H9 (cell line): ENCODE data around the gene PRDX3. TPM values are rescaled to one million over a fixed set of nuclear protein-coding genes. Genes with fewer than 3 reads are reported as not detected.

Source experiments
- DNase-seq: peaks from one replicate; pipeline ENCODE4 v3.0.0-alpha.2; 2017
- H2AFZ ChIP-seq: one replicate; pipeline ENCODE4 v1.6.1; 2013; ENCODE audit warnings: mild to moderate bottlenecking, low read length, control low read depth, moderate library complexity
- H2AK5ac ChIP-seq: 2 replicates; pipeline ENCODE4 v1.6.1; 2013; ENCODE audit warnings: low read length, control low read depth, mixed read lengths; ENCODE audit not compliant: insufficient read length
- H2BK120ac ChIP-seq: one replicate; pipeline ENCODE4 v1.6.1; 2013; ENCODE audit warnings: low read depth, mild to moderate bottlenecking, low read length, control low read depth, inconsistent platforms; ENCODE audit not compliant: poor library complexity, severe bottlenecking
- H2BK12ac ChIP-seq: 2 replicates; pipeline ENCODE4 v1.6.1; 2013; ENCODE audit warnings: low read length, control low read depth, mixed read lengths, low read depth; ENCODE audit not compliant: insufficient read length
- H2BK15ac ChIP-seq: 2 replicates; pipeline ENCODE4 v1.6.1; 2013; ENCODE audit warnings: low read depth, low read length, control low read depth
- H2BK20ac ChIP-seq: one replicate; pipeline ENCODE4 v1.6.1; 2013; ENCODE audit warnings: low read depth, mild to moderate bottlenecking, low read length, control low read depth, inconsistent platforms; ENCODE audit not compliant: poor library complexity, severe bottlenecking
- H2BK5ac ChIP-seq: 2 replicates; pipeline ENCODE4 v1.6.1; 2013; ENCODE audit warnings: low read length, control low read depth, mixed read lengths; ENCODE audit not compliant: insufficient read length
- H3K14ac ChIP-seq: 2 replicates; pipeline ENCODE4 v1.6.1; 2013; ENCODE audit warnings: low read length, control low read depth; ENCODE audit not compliant: insufficient read depth
- H3K18ac ChIP-seq: 2 replicates; pipeline ENCODE4 v1.6.1; 2013; ENCODE audit warnings: low read depth, mild to moderate bottlenecking, mixed read lengths, low read length, control low read depth; ENCODE audit not compliant: insufficient read length
- H3K23ac ChIP-seq: 2 replicates; pipeline ENCODE4 v1.6.1; 2013; ENCODE audit warnings: low read length, control low read depth, mixed read lengths, low read depth; ENCODE audit not compliant: insufficient read length
- H3K23me2 ChIP-seq: 2 replicates; pipeline ENCODE4 v1.6.1; 2013; ENCODE audit warnings: low read depth, mild to moderate bottlenecking, mixed read lengths, low read length, control low read depth; ENCODE audit not compliant: insufficient read length, poor library complexity, severe bottlenecking
- H3K27ac ChIP-seq: 2 replicates; pipeline ENCODE4 v1.5.1; 2013; ENCODE audit warnings: low read length, control low read depth, mixed read lengths, low read depth; ENCODE audit not compliant: insufficient read length
- H3K27me3 ChIP-seq: 2 replicates; pipeline ENCODE4 v1.6.1; 2013; ENCODE audit warnings: low read length, control low read depth, inconsistent platforms; ENCODE audit not compliant: insufficient read depth
- H3K4ac ChIP-seq: 2 replicates; pipeline ENCODE4 v1.6.1; 2013; ENCODE audit warnings: low read depth, mild to moderate bottlenecking, control low read depth, inconsistent platforms, low read length, moderate library complexity
- H3K4me1 ChIP-seq: 2 replicates; pipeline ENCODE4 v1.6.1; 2013; ENCODE audit warnings: low read length, control low read depth, inconsistent platforms; ENCODE audit not compliant: insufficient read depth
- H3K4me2 ChIP-seq: 2 replicates; pipeline ENCODE4 v1.6.1; 2013; ENCODE audit warnings: low read length, control low read depth, mixed read lengths; ENCODE audit not compliant: insufficient read length, insufficient read depth
- H3K56ac ChIP-seq: 2 replicates; pipeline ENCODE4 v1.6.1; 2013; ENCODE audit warnings: low read depth, mild to moderate bottlenecking, mixed read lengths, low read length, control low read depth; ENCODE audit not compliant: insufficient read length
- H3K79me1 ChIP-seq: 2 replicates; pipeline ENCODE4 v1.6.1; 2013; ENCODE audit warnings: low read depth, mild to moderate bottlenecking, moderate library complexity, low read length, control low read depth, inconsistent platforms; ENCODE audit not compliant: insufficient read depth, poor library complexity, severe bottlenecking
- H3K79me2 ChIP-seq: 2 replicates; pipeline ENCODE4 v1.6.1; 2013; ENCODE audit warnings: low read length, control low read depth, inconsistent platforms; ENCODE audit not compliant: insufficient read depth
- H3K9ac ChIP-seq: 2 replicates; pipeline ENCODE4 v1.6.1; 2013; ENCODE audit warnings: low read length, control low read depth, mixed read lengths; ENCODE audit not compliant: insufficient read length; ENCODE audit errors: extremely low read depth
- H3K9me3 ChIP-seq: one replicate; pipeline ENCODE4 v1.6.1; 2013; ENCODE audit warnings: low read depth, low read length, inconsistent platforms; ENCODE audit not compliant: control insufficient read depth
- H3T11ph ChIP-seq: one replicate; pipeline ENCODE4 v1.6.1; 2013; ENCODE audit warnings: mild to moderate bottlenecking, low read length, control low read depth, inconsistent platforms
- H4K20me1 ChIP-seq: one replicate; pipeline ENCODE4 v1.6.1; 2013; ENCODE audit not compliant: control insufficient read depth, insufficient read length, insufficient read depth
- H4K5ac ChIP-seq: 2 replicates; pipeline ENCODE4 v1.6.1; 2013; ENCODE audit warnings: low read depth, mild to moderate bottlenecking, mixed read lengths, low read length, control low read depth; ENCODE audit not compliant: insufficient read length
- H4K8ac ChIP-seq: replicated peaks from 2 replicates; pipeline ENCODE4 v1.6.1; 2013; ENCODE audit warnings: low read length, control low read depth, mixed read lengths, low read depth; ENCODE audit not compliant: insufficient read length
- H4K91ac ChIP-seq: 2 replicates; pipeline ENCODE4 v1.6.1; 2013; ENCODE audit warnings: low read depth, mild to moderate bottlenecking, moderate library complexity, mixed read lengths, low read length, control low read depth; ENCODE audit not compliant: insufficient read length
- H3K27ac Mint-ChIP-seq, 3 experiments: 2 replicates in 2 of 3; 3 replicates in 1 of 3; pipeline ENCODE4 v1.8.0; 2020 to 2021; ENCODE audit warnings: mixed read lengths in 3 of 3, mild to moderate bottlenecking in 1 of 3, moderate library complexity in 1 of 3
- H3K27me3 Mint-ChIP-seq: 2 replicates; pipeline ENCODE4 v1.8.0; 2021; ENCODE audit warnings: low read depth, mild to moderate bottlenecking, moderate library complexity, mixed read lengths
- H3K36me3 Mint-ChIP-seq, 3 experiments: 2 replicates in 2 of 3; 3 replicates in 1 of 3; pipeline ENCODE4 v1.8.0; 2020 to 2021; ENCODE audit warnings: low read depth in 3 of 3, mixed read lengths in 3 of 3; ENCODE audit not compliant: insufficient read depth in 1 of 3
- H3K4me1 Mint-ChIP-seq, 2 experiments: 2 replicates each; pipeline ENCODE4 v1.8.0; 2020; ENCODE audit warnings: mixed read lengths in 2 of 2
- H3K4me3 Mint-ChIP-seq, 2 experiments: 2 replicates in 1 of 2; 3 replicates in 1 of 2; pipeline ENCODE4 v1.8.0; 2020 to 2021; ENCODE audit warnings: mild to moderate bottlenecking in 2 of 2, mixed read lengths in 2 of 2, moderate library complexity in 1 of 2
- H3K9me3 Mint-ChIP-seq, 2 experiments: 2 replicates in 1 of 2; 3 replicates in 1 of 2; pipeline ENCODE4 v1.8.0; 2020; ENCODE audit warnings: mild to moderate bottlenecking in 2 of 2, mixed read lengths in 2 of 2, moderate library complexity in 1 of 2
- WGBS: extraction: QIAGEN DNeasy Blood & Tissue Kit; methylation state at CpG from one replicate; pipeline ENCODE4 v1.1.7; 2013; ENCODE audit warnings: missing lambda C conversion rate, low lambda C conversion rate, mixed read lengths; ENCODE audit not compliant: insufficient read length; ENCODE audit errors: extremely low coverage; 5-methylcytosine and 5-hydroxymethylcytosine counted together
- total RNA-seq: library from RNA; stranded (reverse); gene quantifications from 2 replicates; pipeline ENCODE4 v1.2.1, GENCODE V29; 2021
- TF ChIP-seq, protein P1 (sequence below): fragments of 200-600 bp; sonication (generic); conservative IDR thresholded peaks from 3 replicates; pipeline ENCODE4 v1.8.0; 2021; ENCODE audit warnings: antibody characterized with exemption, mild to moderate bottlenecking

PRDX3 gene
- total RNA-seq, 1 experiment from 2014 or later: 181 TPM

DNA sequence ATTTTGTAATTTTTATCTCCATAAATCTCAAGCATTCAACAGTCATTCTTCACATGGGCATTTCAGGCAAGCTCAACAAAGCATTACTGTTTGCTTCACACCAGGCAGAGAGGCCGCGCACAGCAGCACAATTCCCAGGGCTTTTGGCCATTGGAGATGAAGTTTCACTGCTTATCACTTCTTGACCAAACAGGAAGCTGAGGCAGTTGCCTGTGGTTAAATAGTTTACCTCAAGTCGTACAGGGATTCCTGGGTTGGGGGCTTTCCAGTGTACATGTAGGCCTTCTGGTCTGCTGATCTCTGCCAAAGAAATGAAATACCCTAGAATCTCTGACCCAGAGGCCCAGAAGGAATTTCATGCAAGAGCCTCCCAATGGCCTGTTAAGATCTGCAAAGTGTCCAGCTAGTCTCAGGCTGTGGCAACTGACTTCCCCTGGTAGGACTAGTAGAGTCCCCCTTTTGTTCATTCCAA lies 11.2 kb upstream of the PRDX3 start:
- no peak overlapping the region; a peak in 1 of 7 replicates for H3K27ac Mint-ChIP-seq
- WGBS: no CpG with 5 or more reads among the region's 3 CpGs
- H3K14ac ChIP-seq: no peak overlapping the region

More for the DNA sequence above, 11.2 kb upstream of the PRDX3 start:
- no peaks in the 10 kb centered on the region for H3K23me2 ChIP-seq
- H2BK120ac ChIP-seq: no peak overlapping the region
- H3T11ph ChIP-seq: no peak overlapping the region
- no peak overlapping the region for H4K5ac ChIP-seq
- Mint-ChIP-seq H3K4me1 (peaks cover 2 to 5% of the 10 kb centered on the region in 2 experiments; a peak in 2 of 4 replicates), H3K36me3 (no peaks in the 10 kb centered on the region), H3K9me3 (no peaks in the 10 kb centered on the region), H3K4me3 (no peak overlapping the region), H3K27me3 (peaks cover 12% of the 10 kb centered on the region)
- H2BK15ac ChIP-seq: no peak overlapping the region
- no peak for DNase-seq
- H2AK5ac ChIP-seq: no peak overlapping the region
- H2BK5ac ChIP-seq: no peak overlapping the region
- H2BK12ac ChIP-seq: no peak overlapping the region
- H3K79me2 ChIP-seq: no peaks in the 10 kb centered on the region
- no peak overlapping the region for H3K56ac ChIP-seq
- no peaks in the 10 kb centered on the region for H3K9me3 ChIP-seq
- no peak overlapping the region for H3K9ac ChIP-seq
- TF ChIP-seq, protein P1, sequence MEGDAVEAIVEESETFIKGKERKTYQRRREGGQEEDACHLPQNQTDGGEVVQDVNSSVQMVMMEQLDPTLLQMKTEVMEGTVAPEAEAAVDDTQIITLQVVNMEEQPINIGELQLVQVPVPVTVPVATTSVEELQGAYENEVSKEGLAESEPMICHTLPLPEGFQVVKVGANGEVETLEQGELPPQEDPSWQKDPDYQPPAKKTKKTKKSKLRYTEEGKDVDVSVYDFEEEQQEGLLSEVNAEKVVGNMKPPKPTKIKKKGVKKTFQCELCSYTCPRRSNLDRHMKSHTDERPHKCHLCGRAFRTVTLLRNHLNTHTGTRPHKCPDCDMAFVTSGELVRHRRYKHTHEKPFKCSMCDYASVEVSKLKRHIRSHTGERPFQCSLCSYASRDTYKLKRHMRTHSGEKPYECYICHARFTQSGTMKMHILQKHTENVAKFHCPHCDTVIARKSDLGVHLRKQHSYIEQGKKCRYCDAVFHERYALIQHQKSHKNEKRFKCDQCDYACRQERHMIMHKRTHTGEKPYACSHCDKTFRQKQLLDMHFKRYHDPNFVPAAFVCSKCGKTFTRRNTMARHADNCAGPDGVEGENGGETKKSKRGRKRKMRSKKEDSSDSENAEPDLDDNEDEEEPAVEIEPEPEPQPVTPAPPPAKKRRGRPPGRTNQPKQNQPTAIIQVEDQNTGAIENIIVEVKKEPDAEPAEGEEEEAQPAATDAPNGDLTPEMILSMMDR: no peak
- no peak overlapping the region for H3K4ac ChIP-seq
- no peak overlapping the region for H3K4me2 ChIP-seq
- H4K91ac ChIP-seq: no peak overlapping the region
- no peaks in the 10 kb centered on the region for H4K20me1 ChIP-seq
- no peak overlapping the region for H3K23ac ChIP-seq
- H2BK20ac ChIP-seq: no peak overlapping the region
- no peak overlapping the region for H4K8ac ChIP-seq
- no peak overlapping the region for H3K27ac ChIP-seq
- H3K18ac ChIP-seq: no peak overlapping the region
- H3K27me3 ChIP-seq: no peaks in the 10 kb centered on the region; the same call in 1 of the 2 replicates
- H3K4me1 ChIP-seq: no peaks in the 10 kb centered on the region
- no peaks in the 10 kb centered on the region for H3K79me1 ChIP-seq
- H2AFZ ChIP-seq: no peak overlapping the region
